Hematopoietic multipotent progenitor cell treated with erythropoietin and hydrocortisone succinate and interleukin-3 and kit ligand, for 8 days (in vitro differentiated cells): ENCODE results near the gene OXCT1.

Experiments
- DNase-seq: peaks from one replicate; pipeline ENCODE4 v3.0.0-alpha.2; 2015

Gene OXCT1

DNA sequence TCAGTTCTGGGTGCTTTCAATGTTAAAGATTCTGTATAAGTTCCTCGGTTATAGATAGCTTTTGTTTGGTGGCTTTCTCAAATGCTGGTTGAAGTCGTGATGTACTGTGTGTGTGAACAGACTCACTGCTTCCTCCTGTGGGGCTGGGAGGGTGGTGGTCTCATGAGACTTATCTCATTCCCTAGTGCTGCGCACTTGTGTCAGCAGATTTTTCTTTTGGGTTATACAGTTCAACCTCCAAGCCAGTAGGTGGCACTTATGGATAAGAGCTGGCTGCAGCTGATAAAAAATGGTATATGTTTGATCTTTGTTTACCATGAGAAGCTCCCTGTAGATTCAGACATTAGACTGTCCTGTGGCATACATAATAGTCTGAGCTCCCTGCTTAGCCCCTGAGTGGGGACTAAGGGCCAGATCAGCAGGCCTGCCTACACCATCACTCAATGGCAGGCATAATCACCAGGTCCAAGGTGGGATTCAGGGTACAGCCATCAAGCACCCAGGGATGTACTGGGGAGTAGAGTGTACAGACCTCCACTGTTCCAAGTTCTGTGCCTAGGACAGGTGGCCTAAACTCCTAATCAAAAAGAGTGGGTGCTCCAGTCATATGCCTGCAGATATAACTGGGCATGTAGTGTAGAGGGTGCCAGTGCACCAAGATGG lies 174.2 kb downstream of the OXCT1 start:
- peak; percentile 22 for DNase-seq

DNA sequence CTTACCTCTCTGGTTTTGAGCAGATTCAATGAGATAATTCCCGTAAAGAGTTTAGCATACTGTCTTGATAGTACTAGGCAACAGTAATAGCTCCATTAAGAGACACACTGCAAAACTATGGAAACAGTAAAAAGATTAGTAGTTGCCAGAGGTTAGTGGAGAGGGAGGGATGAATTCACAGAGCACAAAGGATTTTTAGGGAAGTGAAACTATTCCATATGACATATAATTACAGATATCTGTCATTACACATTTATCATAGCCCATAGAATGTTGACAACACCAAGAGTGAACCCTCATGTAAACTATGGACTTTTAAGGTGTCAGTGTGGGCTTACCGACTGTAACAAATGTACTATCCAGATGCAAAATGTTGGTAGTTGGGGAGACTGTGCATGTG lies 183.5 kb downstream of the OXCT1 start:
- no peak for DNase-seq

DNA sequence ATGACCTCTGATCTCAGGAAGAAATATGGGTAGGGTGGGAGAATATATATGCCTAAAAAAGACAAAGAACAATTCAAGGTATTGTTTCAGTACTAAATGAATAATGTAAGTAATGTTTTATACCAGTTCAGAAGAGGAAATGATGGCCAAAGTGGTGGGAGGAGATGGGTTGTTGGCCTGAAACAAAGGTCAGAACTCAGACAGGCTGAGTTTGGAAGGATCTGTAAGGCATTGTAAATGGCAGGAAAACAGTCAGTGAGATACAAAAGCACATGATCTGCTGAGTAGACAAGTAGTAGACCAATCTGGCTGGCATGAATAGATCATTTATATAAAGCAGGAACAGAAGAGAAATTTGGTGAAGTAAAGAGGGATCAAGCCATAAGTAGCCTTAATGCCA lies 184.0 kb downstream of the OXCT1 start:
- DNase-seq: no peak

DNA sequence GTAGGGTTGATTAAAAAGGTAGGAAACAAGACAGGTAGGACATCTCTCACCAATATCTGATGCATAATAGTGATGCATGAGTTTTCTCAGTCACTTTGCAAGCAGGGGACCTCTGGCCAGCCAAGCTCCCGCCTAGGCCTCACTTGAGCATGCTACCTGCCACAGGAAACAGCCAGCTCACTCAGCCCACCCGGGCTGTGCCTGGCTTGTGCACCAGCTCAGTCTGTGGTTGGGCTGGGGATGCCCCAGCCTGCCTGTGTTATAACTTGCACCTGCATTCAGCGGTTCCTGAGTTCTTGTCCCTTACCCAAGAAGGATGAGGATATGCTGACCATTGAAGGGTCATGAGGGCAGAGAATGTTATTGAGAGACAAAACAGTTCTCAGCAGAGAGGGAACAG lies 187.0 kb downstream of the OXCT1 start:
- no peak for DNase-seq

DNA sequence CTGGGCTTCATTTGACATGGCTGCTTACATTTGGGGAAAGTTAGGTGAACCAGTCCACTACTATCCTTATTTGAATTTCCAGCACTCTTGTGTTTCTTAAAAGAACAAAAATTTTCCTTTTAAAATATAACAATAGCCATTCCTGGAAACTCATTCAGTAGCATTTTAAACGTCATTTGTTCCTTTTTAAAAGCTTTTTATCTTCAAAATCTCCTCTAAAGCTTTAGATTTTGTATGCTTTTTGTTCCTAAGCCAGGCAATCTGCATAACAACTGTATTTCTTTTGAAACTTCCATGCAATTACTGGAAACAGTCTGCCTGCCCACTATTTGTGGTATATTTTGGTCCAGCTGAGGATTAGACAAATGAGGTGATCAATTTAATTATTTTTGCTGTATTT lies 187.6 kb downstream of the OXCT1 start:
- DNase-seq: no peak

DNA sequence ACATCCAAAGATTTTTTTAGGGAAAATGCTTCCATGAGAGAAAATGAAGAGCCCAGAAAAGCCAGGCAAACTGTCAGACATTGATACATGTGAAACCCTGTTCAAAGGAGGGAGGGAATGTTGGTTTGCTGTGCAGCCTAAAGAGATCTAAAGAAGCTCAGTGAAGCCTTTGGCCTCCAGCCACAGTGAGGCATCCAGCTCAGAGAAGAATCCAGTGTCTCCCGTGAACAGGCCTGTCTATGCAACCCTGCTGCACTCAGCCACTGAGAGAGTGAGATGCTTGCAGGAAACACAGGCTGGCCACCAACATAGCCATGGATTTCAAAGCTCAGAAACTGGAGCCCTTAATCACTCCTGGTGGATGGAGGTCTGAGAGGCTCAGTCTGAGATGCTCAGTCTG lies 188.4 kb downstream of the OXCT1 start:
- DNase-seq: no peak
